Suprapubic skin (tissue), 4 donors: ENCODE measurements around the gene TRIM54. TPM values are rescaled to one million over a fixed set of nuclear protein-coding genes. Genes with fewer than 3 reads are reported as not detected.
"Not testable (repeated sequence)": the region's sequence is repeated elsewhere in the genome, so short reads cannot be mapped to it uniquely, and the experiment has no call there.

Experiments used
- DNase-seq, 2 donors: peaks; one replicate each; pipeline ENCODE4 v3.0.0-alpha.2; 2019; ENCODE audit warnings: low spot score in 2 of 2
- H3K27ac ChIP-seq: fragments of 200-600 bp; sonication (generic); one replicate; pipeline ENCODE4 v1.5.1; 2019
- H3K27me3 ChIP-seq: fragments of 200-600 bp; sonication (generic); one replicate; pipeline ENCODE4 v1.5.1; 2019
- H3K36me3 ChIP-seq: fragments of 200-600 bp; sonication (generic); one replicate; pipeline ENCODE4 v1.5.1; 2019
- H3K4me1 ChIP-seq: fragments of 200-600 bp; sonication (generic); one replicate; pipeline ENCODE4 v1.5.1; 2019
- H3K4me3 ChIP-seq: fragments of 200-600 bp; sonication (generic); one replicate; pipeline ENCODE4 v1.5.1; 2019; ENCODE audit warnings: mild to moderate bottlenecking
- H3K9me3 ChIP-seq: fragments of 200-600 bp; sonication (generic); one replicate; pipeline ENCODE4 v1.5.1; 2019
- CTCF ChIP-seq, 2 donors: fragments of 200-600 bp in 1 of 2; fragments of 450-650 bp in 1 of 2; sonication (generic) in 1 of 2; IDR thresholded peaks; one replicate each; pipeline ENCODE4 v1.5.1; 2016 to 2019; ENCODE audit warnings: antibody characterized with exemption in 2 of 2, mild to moderate bottlenecking in 1 of 2, moderate library complexity in 1 of 2
- EP300 ChIP-seq: sonication (generic); formaldehyde crosslinking; IDR thresholded peaks from one replicate; pipeline ENCODE4 v1.6.1; 2017; ENCODE audit warnings: antibody characterized with exemption
- POLR2A ChIP-seq, 2 donors: fragments of 450-650 bp; IDR thresholded peaks; one replicate each; pipeline ENCODE4 v1.6.1; 2017; ENCODE audit warnings: antibody characterized with exemption in 2 of 2, mild to moderate bottlenecking in 2 of 2, moderate library complexity in 2 of 2
- POLR2AphosphoS5 ChIP-seq, 3 donors: sonication (generic); formaldehyde crosslinking; IDR thresholded peaks; one replicate each; pipeline ENCODE4 v1.6.1; 2017; ENCODE audit warnings: antibody characterized with exemption in 3 of 3
- WGBS: methylation state at CpG from one replicate; pipeline ENCODE4 v1.1.5; 2018; 5-methylcytosine and 5-hydroxymethylcytosine counted together
- total RNA-seq, 4 donors: library from RNA; depleted of rRNA; stranded (reverse); fragments of >200 nt; gene quantifications; one replicate each; pipeline ENCODE4 v1.1.0, GENCODE V29; 2016

Gene TRIM54
- total RNA-seq, 4 donors from 2014 or later = not detected

- DNase-seq = no peak
- TF ChIP-seq POLR2AphosphoS5 (IDR thresholded peaks at IDR 0.05) (no peak), POLR2A (IDR thresholded peaks at IDR 0.05) (no peak), EP300 (no peak), CTCF (IDR thresholded peaks at IDR 0.05) (no peak)
- WGBS = 80% methylated on average over 8 of the region's 8 CpGs
- H3K4me1 ChIP-seq = no peaks in the 10 kb centered on the region
- no peaks in the 10 kb centered on the region for H3K9me3 ChIP-seq
- no peak overlapping the region for H3K27ac ChIP-seq
- H3K4me3 ChIP-seq = no peak overlapping the region
- peaks cover 12% of the 10 kb centered on the region for H3K36me3 ChIP-seq
- no peaks in the 10 kb centered on the region for H3K27me3 ChIP-seq
These were observed 32.9 kb downstream of the TRIM54 start for GRCh38 chr2:27315122-27315521.

- Histone ChIP-seq H3K27me3 (no peaks in the 10 kb centered on the region), H3K36me3 (peaks cover 5% of the 10 kb centered on the region), H3K27ac (no peak overlapping the region), H3K9me3 (no peaks in the 10 kb centered on the region), H3K4me1 (peaks cover 4% of the 10 kb centered on the region), H3K4me3 (no peak overlapping the region)
- DNase-seq = no peak
- WGBS = 81% methylated on average over 11 of the region's 12 CpGs
- TF ChIP-seq EP300 = no peak
- no peak for TF ChIP-seq CTCF (IDR thresholded peaks at IDR 0.05)
- no peak for TF ChIP-seq POLR2AphosphoS5 (IDR thresholded peaks at IDR 0.05)
- TF ChIP-seq POLR2A (IDR thresholded peaks at IDR 0.05) = no peak
These were observed 34.6 kb downstream of the TRIM54 start for GRCh38 chr2:27316655-27317412.

GRCh38 chr2:27319839-27320238, 37.6 kb downstream of the TRIM54 start:
- not testable (repeated sequence) for DNase-seq, H3K9me3 ChIP-seq, H3K36me3 ChIP-seq, H3K27ac ChIP-seq, H3K27me3 ChIP-seq, H3K4me3 ChIP-seq
- peaks cover 18% of the 10 kb centered on the region for H3K4me1 ChIP-seq
- 91% methylated on average over 15 of the region's 15 CpGs for WGBS

GRCh38 chr2:27320958-27321543, 38.8 kb downstream of the TRIM54 start:
- no peak for TF ChIP-seq POLR2AphosphoS5 (IDR thresholded peaks at IDR 0.05)
- TF ChIP-seq CTCF (IDR thresholded peaks at IDR 0.05) = peak; percentile 12
- H3K4me1 ChIP-seq = peaks cover 18% of the 10 kb centered on the region
- H3K9me3 ChIP-seq = no peaks in the 10 kb centered on the region
- H3K4me3 ChIP-seq = no peak overlapping the region
- 42% methylated on average over 8 of the region's 8 CpGs for WGBS
- peaks cover 3% of the 10 kb centered on the region for H3K36me3 ChIP-seq
- no peaks in the 10 kb centered on the region for H3K27me3 ChIP-seq
- DNase-seq = no peak
- H3K27ac ChIP-seq = no peak overlapping the region

GRCh38 chr2:27322301-27322765, 40.1 kb downstream of the TRIM54 start:
- DNase-seq = no peak
- 5% methylated on average over 8 of the region's 10 CpGs for WGBS
- Histone ChIP-seq H3K9me3 (no peaks in the 10 kb centered on the region), H3K27me3 (no peaks in the 10 kb centered on the region), H3K36me3 (peaks cover 16% of the 10 kb centered on the region), H3K27ac (peak overlapping the region; percentile 90), H3K4me3 (peak overlapping the region; percentile 84), H3K4me1 (peaks cover 18% of the 10 kb centered on the region)
- TF ChIP-seq EP300 (no peak), POLR2A (IDR thresholded peaks at IDR 0.05) (no peak)

- peak; percentile 94 to 95 for DNase-seq
- peak within 1 kb of the TSS; percentile 90 for H3K27ac ChIP-seq
These were observed 40.8 kb downstream of the TRIM54 start, which contains the start of gene MPV17 for GRCh38 chr2:27322766-27323595. MPV17 (minus strand) TSS chr2:27323097; CDS start chr2:27322517, 580 bp downstream.

More at GRCh38 chr2:27322766-27323595, 40.8 kb downstream of the TRIM54 start, which contains the start of gene MPV17:
- Histone ChIP-seq H3K4me3 (peak within 1 kb of the TSS; percentile 84), H3K4me1 (peaks cover 18% of the 10 kb centered on the region), H3K36me3 (peaks cover 22% of the 10 kb centered on the region), H3K9me3 (no peaks in the 10 kb centered on the region), H3K27me3 (no peaks in the 10 kb centered on the region)
- no peak for TF ChIP-seq CTCF (IDR thresholded peaks at IDR 0.05)
- peak; percentile 13 for TF ChIP-seq EP300
- peak; percentile 51 to 89 for TF ChIP-seq POLR2A (IDR thresholded peaks at IDR 0.05)
- TF ChIP-seq POLR2AphosphoS5 (IDR thresholded peaks at IDR 0.05) = peak; percentile 29 to 57 (median 54)
- WGBS = under 1% methylated on average over 28 of the region's 39 CpGs
